ENCODE results near the gene ZGPAT. TPM values are rescaled to one million over a fixed set of nuclear protein-coding genes. Genes with fewer than 3 reads are reported as not detected.

The ZGPAT gene
- total and polyA plus RNA-seq, 9 of the 15 experiments (the other 6 are each of a cell fraction or from before 2014, with no cell fraction given) = 0.14 to 26.6 (median 7.4) TPM

GRCh38 chr20:63693733-63694583 lies 13.9 kb upstream of the ZGPAT start:
- DNase-seq (ENCODE audit: extremely low read depth in 1 of 4, low spot score in 3 of 4) = no peak
- in situ Hi-C loops (cut with MboI) (no loop called here), intact Hi-C loops (cut with micrococcal nuclease) (no loop called here)
- Histone ChIP-seq H3K9ac (ENCODE audit: insufficient read depth in 1 of 2, low read depth in 2 of 2, low read length in 2 of 2) (0 out of 4 replicates have a peak overlapping the region, but pooled peaks of 1 of the 2 experiments have one; percentile 17), H3K27ac (ENCODE audit: extremely low read depth, low read depth, low read length) (no peak overlapping the region), H3K4me3 (no peak overlapping the region), H2AFZ (ENCODE audit: low read depth, low read length) (no peak overlapping the region), H3K9me3 (replicated peaks; ENCODE audit: control insufficient read depth, insufficient read depth, low read depth, low read length) (no peaks in the 10 kb centered on the region), H3K9me1 (ENCODE audit: control insufficient read depth, insufficient read depth, low read length) (no peaks in the 10 kb centered on the region), H3K4me2 (ENCODE audit: insufficient read depth, low read length) (no peak overlapping the region), H3K36me3 (ENCODE audit: control insufficient read depth, insufficient read depth, low read length) (peaks cover 37% of the 10 kb centered on the region; the same call in 2 of the 3 replicates), H3K4me1 (replicated peaks in 1 of 2; ENCODE audit: control insufficient read depth in 2 of 2, insufficient read depth in 2 of 2, low read length in 2 of 2) (peaks cover 2 to 74% of the 10 kb centered on the region in 2 experiments; a peak in 3 of 5 replicates), H4K20me1 (replicated peaks; ENCODE audit: control insufficient read depth, insufficient read depth, low read length) (no peaks in the 10 kb centered on the region; the same call in 1 of the 2 replicates), H3K79me2 (ENCODE audit: control insufficient read depth, insufficient read depth, low read length) (no peaks in the 10 kb centered on the region), H3K27me3 (ENCODE audit: control insufficient read depth in 2 of 2, insufficient read depth in 2 of 2, low read length in 2 of 2) (no peaks in the 10 kb centered on the region)
- ChIA-PET POLR2A (no interaction called here), CTCF (ENCODE audit: low intra/inter-chr PET ratio) (interaction anchor here (0.6 kb wide), 1 partner anchor 127 kb away, joined by 3 read pairs; no protein-coding TSS in a partner anchor)
- ATAC-seq = no peak
- BruUV-seq (replicated peaks) = no TSS peak
- no peak for FAIRE-seq
- 94% methylated on average over 18 of the region's 21 CpGs for WGBS (ENCODE audit: insufficient coverage, low coverage, missing lambda C conversion rate)
- no peak for TF ChIP-seq CTCFL (IDR thresholded peaks at IDR 0.05; ENCODE audit: borderline replicate concordance, insufficient read depth, low read depth, low read length, poor library complexity, severe bottlenecking)
- TF ChIP-seq DNMT1 (IDR thresholded peaks at IDR 0.05) = no peak
- TF ChIP-seq NR1H2 (CRISPR knock-in tag; IDR thresholded peaks at IDR 0.05) = no peak
- TF ChIP-seq MEF2D (tag; conservative IDR thresholded peaks at IDR 0.05; ENCODE audit: low read depth) = no peak
- TF ChIP-seq ETS1 (conservative IDR thresholded peaks at IDR 0.05; ENCODE audit: control insufficient read depth, low read depth, low read length) = 0 out of 2 replicates have a peak, but pooled peaks have one; percentile 12
- TF ChIP-seq ETV6 (IDR thresholded peaks at IDR 0.05; ENCODE audit: borderline replicate concordance in 1 of 2, low read depth in 2 of 2, low read length in 1 of 2) = no peak
- TF ChIP-seq ETV6 (CRISPR knock-in tag; IDR thresholded peaks at IDR 0.05; ENCODE audit: borderline replicate concordance) = no peak
- no peak for TF ChIP-seq ZBTB5 (IDR thresholded peaks at IDR 0.05)
- no peak for TF ChIP-seq BRF1 (IDR thresholded peaks at IDR 0.05; ENCODE audit: borderline replicate concordance, extremely low read depth, insufficient read length)
- no peak for TF ChIP-seq SMC3 (conservative IDR thresholded peaks at IDR 0.05; ENCODE audit: insufficient read depth, low read depth, low read length)
- TF ChIP-seq FOXO4 (CRISPR knock-in tag; IDR thresholded peaks at IDR 0.05) = no peak
- no peak for TF ChIP-seq PHB2 (IDR thresholded peaks at IDR 0.05; ENCODE audit: low read depth)
- TF ChIP-seq IFI16 (CRISPR knock-in tag; IDR thresholded peaks at IDR 0.05) = no peak
